Measurements from ENCODE around the gene MARCHF11. TPM values are rescaled to one million over a fixed set of nuclear protein-coding genes. Genes with fewer than 3 reads are reported as not detected.

Gene MARCHF11
- total RNA-seq, 2 donors from 2014 or later, result not detected

DNA sequence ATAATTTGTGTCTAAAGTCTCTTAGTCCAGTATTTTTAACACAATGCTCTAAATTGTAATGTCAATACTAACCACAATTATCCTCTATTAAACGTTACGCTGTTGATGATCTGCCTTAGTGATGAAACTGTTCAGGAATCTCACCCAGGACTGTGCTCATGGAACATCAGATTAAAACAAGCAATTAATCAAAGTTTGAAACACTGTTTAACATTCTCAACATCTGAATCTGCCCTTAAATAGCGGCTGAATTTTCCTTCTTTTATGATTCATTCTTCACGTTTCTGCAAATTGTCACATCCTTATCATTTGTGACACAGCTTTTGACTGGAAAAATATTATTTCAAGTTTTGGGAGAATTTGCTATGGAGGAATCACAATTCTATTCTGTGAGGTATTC is 113.8 kb downstream of the MARCHF11 start:
- Histone ChIP-seq H3K36me3 (no peaks in the 10 kb centered on the region), H3K27me3 (replicated peaks; ENCODE audit: insufficient read depth) (no peaks in the 10 kb centered on the region), H3K27ac (no peak overlapping the region), H3K4me3 (no peak overlapping the region), H3K9me3 (no peaks in the 10 kb centered on the region), H3K4me1 (ENCODE audit: control insufficient read depth in 1 of 2, low read depth in 2 of 2) (no peaks in the 10 kb centered on the region)
- ATAC-seq (ENCODE audit: insufficient number of reproducible peaks, low FRiP score, low read depth) (no peak), DNase-seq (ENCODE audit: low spot score) (no peak)
- TF ChIP-seq, protein P1, sequence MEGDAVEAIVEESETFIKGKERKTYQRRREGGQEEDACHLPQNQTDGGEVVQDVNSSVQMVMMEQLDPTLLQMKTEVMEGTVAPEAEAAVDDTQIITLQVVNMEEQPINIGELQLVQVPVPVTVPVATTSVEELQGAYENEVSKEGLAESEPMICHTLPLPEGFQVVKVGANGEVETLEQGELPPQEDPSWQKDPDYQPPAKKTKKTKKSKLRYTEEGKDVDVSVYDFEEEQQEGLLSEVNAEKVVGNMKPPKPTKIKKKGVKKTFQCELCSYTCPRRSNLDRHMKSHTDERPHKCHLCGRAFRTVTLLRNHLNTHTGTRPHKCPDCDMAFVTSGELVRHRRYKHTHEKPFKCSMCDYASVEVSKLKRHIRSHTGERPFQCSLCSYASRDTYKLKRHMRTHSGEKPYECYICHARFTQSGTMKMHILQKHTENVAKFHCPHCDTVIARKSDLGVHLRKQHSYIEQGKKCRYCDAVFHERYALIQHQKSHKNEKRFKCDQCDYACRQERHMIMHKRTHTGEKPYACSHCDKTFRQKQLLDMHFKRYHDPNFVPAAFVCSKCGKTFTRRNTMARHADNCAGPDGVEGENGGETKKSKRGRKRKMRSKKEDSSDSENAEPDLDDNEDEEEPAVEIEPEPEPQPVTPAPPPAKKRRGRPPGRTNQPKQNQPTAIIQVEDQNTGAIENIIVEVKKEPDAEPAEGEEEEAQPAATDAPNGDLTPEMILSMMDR (IDR thresholded peaks at IDR 0.05), result no peak

DNA sequence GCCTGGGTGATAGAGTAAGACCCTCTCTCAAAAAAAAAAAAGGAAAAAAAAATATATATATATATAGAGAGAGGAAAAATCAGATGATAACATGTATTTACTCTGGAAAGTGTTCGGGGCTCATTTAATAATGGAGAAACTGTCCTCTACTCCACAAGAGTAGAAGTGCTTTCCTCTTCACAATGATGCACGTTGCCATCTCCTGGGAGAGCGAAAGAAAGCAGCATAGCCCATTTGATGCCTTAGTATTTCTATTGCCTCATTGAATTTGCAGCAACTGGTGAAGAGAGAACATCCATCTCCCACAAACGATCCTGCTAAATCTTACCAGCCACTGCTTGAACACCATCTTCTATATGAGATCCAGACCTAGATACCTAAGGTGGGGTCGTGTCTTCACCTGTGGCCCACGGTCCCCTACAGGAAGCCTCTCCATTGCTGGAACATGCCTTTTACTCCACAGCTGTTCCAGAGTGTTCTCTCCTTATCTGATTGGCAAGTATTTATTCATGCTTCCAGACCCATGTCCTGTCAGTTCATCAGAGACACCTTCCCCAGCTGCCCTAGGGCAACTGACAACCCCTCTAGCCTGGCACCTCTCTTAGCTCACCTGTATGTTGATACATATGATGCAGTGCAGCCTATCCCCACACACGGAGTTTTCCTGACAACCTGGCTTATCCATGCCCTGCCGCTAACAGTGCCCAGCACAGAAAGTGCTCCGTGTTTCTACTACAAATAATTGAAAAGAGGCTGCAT is 115.3 kb downstream of the MARCHF11 start:
- Histone ChIP-seq H3K27ac (no peak overlapping the region), H3K4me1 (ENCODE audit: control insufficient read depth in 1 of 2, low read depth in 2 of 2) (no peaks in the 10 kb centered on the region), H3K36me3 (no peaks in the 10 kb centered on the region), H3K9me3 (no peaks in the 10 kb centered on the region), H3K4me3 (no peak overlapping the region), H3K27me3 (replicated peaks; ENCODE audit: insufficient read depth) (no peaks in the 10 kb centered on the region)
- TF ChIP-seq, protein P1 (IDR thresholded peaks at IDR 0.05), result no peak
- DNase-seq (ENCODE audit: low spot score), result no peak
- ATAC-seq (ENCODE audit: insufficient number of reproducible peaks, low FRiP score, low read depth), result no peak

DNA sequence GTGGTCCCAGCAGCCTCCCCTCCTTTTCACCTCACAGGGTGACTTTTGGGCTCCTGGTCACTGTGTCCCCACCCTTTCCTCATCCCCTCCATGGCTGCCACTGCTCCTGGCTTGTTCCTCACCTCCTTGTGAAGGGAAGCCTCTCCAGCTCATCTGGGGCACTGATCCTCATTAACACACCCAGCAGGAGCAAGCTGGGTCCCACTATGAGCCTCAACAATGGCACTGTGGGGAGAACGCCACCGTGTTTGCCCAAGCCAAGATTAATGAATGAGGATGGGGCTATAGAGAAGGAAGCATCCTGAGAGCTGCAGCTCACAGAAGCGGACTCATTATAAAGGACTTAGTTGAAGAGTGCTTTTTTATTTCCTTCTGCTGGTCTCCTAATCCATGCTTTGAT is 118.4 kb downstream of the MARCHF11 start:
- Histone ChIP-seq H3K4me1 (ENCODE audit: control insufficient read depth in 1 of 2, low read depth in 2 of 2) (no peaks in the 10 kb centered on the region), H3K27ac (no peak overlapping the region), H3K4me3 (no peak overlapping the region), H3K9me3 (no peaks in the 10 kb centered on the region), H3K27me3 (replicated peaks; ENCODE audit: insufficient read depth) (no peaks in the 10 kb centered on the region), H3K36me3 (no peaks in the 10 kb centered on the region)
- ATAC-seq (ENCODE audit: insufficient number of reproducible peaks, low FRiP score, low read depth) (no peak), DNase-seq (ENCODE audit: low spot score) (no peak)
- TF ChIP-seq, protein P1 (IDR thresholded peaks at IDR 0.05), result no peak

DNA sequence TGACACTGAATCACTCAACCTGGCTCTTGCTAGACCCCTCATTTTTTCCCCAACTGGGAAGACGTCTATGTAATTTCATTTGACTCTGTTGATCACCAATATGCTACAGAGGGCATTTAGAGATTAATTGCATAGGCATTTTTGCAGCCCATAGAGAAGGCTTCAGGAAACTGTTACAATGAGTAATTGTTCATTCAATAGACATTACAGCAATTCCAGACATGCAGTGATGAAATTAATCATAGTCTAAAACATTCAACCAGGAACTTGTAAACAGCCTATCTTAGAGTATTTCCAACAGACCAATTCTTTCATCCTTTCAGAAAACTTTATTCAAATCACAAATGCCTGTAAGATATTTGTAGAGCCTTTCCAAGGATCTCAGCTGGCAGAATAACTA is 122.3 kb downstream of the MARCHF11 start:
- H3K4me1 ChIP-seq (ENCODE audit: control insufficient read depth in 1 of 2, low read depth in 2 of 2), result no peaks in the 10 kb centered on the region
- H3K9me3 ChIP-seq, result no peaks in the 10 kb centered on the region
- TF ChIP-seq, protein P1 (IDR thresholded peaks at IDR 0.05), result no peak
- no peaks in the 10 kb centered on the region for H3K27me3 ChIP-seq (replicated peaks; ENCODE audit: insufficient read depth)
- no peaks in the 10 kb centered on the region for H3K36me3 ChIP-seq
- no peak overlapping the region for H3K4me3 ChIP-seq
- DNase-seq (ENCODE audit: low spot score) (no peak), ATAC-seq (ENCODE audit: insufficient number of reproducible peaks, low FRiP score, low read depth) (no peak)
- H3K27ac ChIP-seq, result no peak overlapping the region

DNA sequence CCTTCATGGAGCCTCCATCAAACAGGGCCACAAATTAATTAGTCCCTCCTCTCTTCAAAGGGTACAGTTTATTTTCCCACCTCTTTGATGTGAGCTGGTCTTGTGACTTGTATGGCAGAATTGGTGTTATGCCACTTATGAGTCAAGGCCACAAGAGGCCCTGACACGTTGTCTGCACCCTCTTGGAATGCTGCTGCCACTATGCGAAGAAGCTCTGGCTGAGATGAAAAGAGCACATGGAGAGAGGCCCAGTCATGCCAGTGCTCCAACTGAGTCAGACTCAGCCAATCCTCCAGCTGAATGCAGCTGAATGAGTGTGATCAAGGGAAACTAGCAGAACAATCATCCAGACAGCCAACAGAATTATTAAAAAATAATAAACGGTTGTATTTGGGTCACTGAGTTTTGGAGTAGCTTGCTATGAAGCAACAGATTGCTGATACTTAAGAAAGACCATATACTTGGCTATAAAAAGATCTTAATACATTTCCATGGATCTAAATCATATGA is 128.3 kb downstream of the MARCHF11 start:
- Histone ChIP-seq H3K27me3 (replicated peaks; ENCODE audit: insufficient read depth) (no peaks in the 10 kb centered on the region), H3K9me3 (no peaks in the 10 kb centered on the region), H3K27ac (no peak overlapping the region), H3K36me3 (no peaks in the 10 kb centered on the region), H3K4me1 (ENCODE audit: control insufficient read depth in 1 of 2, low read depth in 2 of 2) (no peaks in the 10 kb centered on the region), H3K4me3 (no peak overlapping the region)
- DNase-seq (ENCODE audit: low spot score) (no peak), ATAC-seq (ENCODE audit: insufficient number of reproducible peaks, low FRiP score, low read depth) (no peak)
- TF ChIP-seq, protein P1 (IDR thresholded peaks at IDR 0.05), result no peak
